Stimulated activated naive CD4-positive, alpha-beta T cell treated with Interleukin-2 at 50 U/mL for 16 hours (primary cell): ENCODE measurements around the gene DRAM1.
"Not testable (repeated sequence)": the region's sequence is repeated elsewhere in the genome, so short reads cannot be mapped to it uniquely, and the experiment has no call there.

ENCODE experiments used
- DNase-seq: peaks from one replicate; lab custom pipeline; 2025; lab: John Stamatoyannopoulos, UW

DRAM1 gene

DNA sequence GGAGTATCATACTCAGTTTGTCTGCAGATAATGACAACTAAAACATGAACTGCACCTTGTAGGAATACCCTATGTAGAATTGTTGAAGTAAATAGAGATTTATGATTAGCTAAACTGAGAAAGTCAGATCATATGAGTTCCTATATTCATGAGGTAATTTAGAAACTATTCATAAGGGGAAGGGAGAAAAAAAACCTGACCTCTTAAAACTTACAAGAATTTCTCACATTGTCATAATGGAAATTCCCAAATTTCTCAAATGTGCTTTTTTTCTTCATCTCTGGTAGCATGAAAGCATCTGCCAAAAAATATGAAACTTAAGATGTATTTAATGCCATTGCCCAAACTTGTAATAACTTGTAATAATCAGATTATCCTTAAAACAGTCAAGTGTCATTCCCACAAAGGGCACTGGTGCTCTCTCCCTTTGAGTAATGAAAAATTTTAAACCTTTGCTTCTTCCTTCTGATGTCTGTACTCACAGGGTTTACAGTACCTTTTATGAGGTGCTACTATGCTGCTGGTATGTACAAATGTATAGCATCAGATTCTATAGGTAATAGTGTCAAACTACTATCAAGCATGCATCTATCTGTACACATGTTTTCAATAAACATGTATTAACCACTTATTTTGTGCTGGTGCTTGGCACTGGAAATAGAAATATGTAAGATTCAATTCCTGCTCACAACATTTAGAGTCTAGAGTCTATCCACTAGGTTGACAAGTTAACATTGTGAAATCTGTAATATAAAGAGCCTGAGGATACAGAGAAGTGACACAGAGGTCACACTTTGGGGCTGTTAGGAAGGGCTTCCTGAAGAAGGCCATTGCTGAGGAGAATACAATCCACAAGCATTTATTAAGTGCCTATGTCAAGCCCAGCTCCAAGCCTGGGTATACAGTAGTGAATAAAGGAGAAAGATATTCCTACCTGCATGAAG, 17.4 kb upstream of the DRAM1 start:
- no peak for DNase-seq

DNA sequence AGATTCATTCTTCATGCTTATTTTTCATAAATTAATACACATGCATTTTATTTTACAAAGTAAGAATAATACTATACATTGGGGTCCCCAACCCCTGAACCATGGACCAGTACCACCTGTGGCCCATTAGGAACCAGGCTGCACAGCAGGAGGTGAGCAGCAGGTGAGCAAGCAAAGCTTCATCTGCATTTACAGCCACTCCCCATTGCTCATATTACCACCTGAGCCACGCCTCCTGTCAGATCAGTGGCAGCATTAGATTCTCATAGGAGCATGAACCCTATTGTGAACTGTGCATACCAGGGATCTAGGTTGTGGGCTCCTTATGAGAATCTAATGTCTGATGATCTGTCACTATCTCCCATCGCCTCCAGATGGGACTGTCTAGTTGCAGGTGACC, 15.7 kb upstream of the DRAM1 start:
- not testable (repeated sequence) for DNase-seq

DNA sequence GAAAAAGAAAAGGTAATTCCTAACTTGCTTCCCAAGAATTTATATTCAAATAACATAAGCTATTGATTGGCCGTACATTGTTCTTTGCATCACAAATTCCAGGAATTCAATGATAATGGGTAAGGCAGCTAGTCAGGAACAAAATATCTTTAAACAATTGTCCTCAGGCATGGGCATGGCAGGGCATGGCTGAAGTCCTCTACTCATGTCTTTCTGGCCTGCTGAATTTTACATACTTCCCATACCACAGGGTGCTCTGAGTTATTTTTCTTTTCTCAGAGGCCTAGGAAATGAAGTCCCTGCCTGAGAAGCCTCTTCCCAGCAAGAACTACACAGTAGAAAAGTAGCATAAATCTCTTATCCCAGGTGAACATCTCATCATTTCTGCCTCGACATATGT, 15.1 kb upstream of the DRAM1 start:
- DNase-seq, result no peak

DNA sequence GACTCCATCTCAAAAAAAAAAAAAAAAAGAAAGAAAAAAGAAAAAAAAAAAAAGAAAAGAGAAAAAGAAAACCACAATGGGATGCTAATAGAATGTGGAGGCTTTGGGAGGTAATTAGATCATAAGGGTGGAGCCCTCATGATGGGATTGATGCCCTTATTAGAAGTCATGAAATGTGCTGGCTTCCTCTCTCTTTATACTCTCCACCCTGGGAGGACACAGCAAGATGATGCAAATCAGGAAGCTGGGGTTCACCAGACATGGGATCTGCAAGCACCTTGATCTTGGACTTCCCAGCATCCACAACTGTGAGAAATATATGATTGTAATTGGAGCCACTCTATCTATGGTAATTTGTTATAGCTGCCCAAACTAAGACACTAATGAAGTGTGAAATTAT, 13.4 kb upstream of the DRAM1 start:
- DNase-seq, result no peak

DNA sequence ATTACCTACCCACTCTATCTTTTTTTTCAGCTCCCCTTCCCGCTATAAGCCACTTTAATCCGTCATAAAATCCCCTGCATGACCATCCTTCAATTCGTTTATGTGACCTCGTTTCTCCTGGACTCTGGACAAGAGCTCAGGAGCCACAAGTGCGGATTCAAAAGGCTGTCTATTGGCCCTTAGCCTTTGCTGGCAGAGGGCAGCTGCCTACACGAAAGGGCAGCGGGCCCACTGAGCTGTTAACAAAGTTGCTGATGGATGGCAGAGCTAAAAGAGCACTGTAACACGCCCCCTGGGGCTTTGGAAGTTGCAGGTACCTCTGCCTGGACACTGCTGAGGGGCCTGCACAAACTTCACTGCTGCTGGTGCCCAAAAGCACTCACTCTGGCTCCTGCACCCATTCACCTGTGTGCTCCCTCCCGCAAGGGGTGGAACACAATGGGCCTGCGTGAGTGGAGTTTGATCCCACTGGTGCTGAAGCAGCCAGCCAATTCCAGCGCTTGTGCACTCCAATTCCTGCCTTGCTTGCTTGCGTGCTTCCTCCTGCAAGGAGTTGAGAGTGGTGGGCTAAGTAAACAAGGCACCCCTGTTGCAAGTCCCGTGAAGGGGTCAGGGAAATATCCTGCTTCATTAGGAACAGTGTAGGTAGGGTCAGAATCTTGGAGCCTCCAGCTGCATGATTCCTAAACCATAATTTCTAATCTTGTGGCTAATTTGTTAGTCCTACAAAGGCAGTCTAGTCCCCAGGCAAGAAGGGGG, 10.6 kb upstream of the DRAM1 start:
- no peak for DNase-seq

DNA sequence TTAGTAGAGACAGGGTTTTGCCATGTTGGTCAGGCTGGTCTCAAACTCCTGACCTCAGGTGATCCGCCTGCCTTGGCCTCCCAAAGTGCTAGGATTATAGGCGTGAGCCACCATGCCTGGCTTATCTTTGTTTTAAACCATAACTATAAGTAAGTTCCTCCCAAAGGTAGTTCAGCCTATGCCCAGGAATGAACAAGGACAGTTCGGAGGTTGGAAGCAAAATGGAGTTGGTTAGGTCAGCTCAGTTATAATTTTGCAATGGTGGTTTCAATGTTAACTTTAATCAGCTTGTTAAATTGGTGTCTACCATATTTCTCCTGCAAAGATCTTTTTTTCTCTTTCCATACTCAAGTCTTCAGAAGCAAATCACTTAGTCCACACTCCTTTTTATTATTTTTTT, 9.8 kb upstream of the DRAM1 start:
- DNase-seq, result not testable (repeated sequence)

DNA sequence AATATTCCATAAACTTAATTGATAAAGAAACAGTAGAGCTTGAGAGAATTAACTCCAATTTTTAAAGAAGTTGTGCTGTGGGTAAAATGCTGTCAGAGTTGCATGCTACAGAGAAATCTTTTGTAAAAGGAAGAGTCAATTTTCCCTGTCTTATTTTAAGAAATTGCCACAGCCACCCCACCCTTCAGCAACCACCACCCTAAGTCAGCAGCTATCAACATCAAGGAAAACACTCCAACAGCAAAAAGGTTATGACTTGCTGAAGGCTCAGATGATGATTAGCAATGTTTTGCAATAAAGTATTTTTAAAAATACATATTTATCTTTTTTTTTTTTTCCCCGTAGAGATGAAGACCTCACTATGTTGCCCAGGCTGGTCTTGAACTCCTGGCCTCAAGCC, 6.5 kb upstream of the DRAM1 start:
- DNase-seq, result no peak

DNA sequence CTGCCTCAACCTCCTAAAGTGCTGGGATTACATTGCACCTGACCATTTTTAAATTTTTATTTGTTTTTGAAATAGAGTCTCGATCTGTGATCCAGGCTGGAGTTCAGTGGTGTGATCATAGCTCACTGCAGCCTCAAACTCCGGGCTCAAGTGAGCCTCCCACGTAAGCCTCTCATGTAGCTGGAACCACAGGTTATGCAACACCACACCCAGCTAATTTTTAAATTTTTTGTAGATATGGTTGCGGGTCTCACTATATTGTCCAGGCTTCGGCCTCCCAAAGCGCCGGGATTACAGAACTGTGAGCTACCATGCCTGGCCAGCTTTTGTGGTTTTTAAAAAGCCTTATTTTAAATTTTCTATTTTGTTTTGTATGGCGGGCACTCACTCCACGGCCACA, 2.2 kb upstream of the DRAM1 start:
- no peak for DNase-seq

DNA sequence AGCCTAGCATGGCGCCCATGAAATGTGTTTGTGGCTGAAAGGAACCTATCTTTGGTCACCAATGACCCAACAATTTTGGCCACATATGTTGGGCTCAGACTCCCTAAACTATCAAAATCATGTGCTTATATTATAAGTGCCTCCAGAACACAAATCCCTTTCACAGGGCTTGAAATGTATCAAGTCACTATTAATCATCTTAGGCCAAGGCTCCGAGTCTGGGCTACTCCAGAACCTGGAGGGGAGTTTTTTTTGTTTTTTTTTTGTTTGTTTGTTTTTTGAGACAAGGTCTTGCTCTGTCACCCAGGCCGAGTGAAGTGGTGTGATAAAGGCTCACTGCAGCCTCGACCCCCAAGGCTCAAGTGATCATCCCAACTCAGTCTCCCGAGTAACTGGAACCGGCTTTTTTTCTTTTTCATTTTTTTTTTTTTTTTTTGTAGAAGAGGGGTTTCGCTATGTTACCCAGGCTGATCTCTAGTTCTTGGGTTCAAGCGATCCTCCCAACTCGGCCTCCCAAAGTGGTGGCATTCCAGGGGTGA, 989 bp upstream of the DRAM1 start:
- DNase-seq, result no peak

DNA sequence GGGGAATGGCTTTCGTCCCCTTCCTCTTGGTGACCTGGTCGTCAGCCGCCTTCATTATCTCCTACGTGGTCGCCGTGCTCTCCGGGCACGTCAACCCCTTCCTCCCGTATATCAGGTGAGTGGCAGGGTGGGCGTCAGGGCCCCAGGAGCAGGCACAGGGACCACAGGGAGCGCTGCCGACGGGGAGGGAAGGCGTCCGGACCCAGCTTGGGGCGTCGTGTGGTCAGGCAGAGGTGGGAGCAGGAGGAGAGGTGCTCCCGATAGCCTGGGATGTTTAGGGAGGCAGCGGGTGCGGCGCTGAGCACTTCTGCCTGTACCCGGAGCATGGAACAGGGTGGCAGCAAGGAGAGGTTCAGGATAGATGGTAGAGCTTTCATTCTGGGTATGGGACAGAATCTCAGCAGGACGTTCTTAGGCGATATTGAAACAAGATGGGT, 444 bp downstream of the DRAM1 start:
- DNase-seq, result no peak

DNA sequence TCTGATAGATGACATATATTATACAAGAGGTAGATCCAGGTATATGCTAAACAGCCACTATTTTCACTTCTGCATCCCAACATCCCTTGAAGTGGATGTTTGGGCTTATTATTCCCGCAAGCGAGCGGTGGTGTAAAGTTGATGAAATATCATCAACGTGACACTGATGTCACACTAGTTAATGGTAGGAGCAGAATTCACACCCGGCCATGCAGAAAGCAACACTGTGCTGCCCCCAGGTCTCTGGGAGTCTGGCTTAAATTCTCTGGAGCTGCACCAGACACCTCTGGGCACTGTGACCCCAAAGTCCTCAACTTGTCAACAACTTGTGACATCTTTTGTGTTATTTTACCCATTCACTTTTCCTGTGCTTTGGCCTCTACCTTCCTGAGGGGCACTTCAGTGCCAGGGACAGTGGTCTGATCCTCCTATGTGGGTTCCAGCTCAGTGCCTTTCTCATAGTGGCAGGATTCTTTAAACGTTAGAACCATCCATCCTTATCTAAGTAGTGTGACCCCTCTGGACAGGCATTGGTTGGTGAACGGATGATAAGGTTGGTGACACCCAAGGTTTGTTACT, 952 bp downstream of the DRAM1 start:
- no peak for DNase-seq

DNA sequence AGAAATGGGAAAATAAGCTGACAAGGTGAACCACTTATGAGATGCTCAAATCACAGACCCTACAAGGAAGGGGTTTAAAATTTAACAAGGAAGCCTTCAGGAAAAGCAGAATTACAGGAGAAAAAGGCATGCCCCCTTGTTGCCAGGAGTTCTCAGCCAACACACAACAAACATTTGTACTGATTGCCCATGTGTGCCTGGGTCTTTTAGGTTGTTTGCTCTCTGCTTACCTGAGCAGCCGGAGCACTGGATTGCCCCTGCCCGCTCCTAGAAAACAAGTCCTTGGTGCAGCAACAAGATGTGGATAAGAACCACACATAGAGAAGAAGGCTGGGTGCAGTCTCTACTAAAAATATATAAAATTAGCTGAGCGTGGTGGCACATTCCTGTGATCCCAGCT, 3.4 kb downstream of the DRAM1 start:
- no peak for DNase-seq

DNA sequence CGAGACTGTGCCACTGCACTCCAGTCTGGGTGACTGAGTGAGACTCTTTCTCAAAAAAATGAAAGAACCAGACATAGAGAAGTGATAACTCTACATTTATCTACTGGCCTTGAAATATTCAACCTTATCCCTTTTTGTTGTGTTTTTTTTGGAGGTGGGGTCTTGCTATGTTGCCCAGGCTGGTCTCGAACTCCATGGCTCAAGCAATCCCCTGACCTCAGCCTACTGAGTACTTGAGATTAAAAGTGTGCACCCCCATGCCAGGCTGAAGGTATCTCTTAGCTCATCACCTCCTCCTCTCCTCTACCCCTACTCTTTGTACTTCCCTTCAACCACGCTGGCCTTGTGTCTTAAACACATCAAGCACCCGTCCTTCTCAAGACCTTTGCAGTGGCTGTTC, 3.8 kb downstream of the DRAM1 start:
- no peak for DNase-seq

DNA sequence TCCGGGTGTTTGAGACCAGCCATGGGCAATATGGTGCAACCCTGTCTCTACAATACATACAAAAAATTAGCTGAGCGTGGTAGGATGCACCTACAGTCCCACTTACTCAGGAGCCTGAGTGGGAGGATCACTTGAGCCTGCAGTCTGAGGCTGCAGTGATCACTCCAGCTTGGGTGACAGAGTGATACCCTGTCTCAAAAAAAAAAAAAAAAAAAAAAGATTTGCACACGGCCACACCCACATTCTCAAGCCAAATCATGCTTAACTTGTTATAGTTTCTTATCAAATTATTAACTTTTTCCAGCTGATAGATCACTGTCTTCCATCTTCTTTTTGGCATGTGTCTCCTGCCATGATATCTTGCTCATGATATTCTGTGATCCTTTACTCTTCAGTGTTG, 6.8 kb downstream of the DRAM1 start:
- no peak for DNase-seq

DNA sequence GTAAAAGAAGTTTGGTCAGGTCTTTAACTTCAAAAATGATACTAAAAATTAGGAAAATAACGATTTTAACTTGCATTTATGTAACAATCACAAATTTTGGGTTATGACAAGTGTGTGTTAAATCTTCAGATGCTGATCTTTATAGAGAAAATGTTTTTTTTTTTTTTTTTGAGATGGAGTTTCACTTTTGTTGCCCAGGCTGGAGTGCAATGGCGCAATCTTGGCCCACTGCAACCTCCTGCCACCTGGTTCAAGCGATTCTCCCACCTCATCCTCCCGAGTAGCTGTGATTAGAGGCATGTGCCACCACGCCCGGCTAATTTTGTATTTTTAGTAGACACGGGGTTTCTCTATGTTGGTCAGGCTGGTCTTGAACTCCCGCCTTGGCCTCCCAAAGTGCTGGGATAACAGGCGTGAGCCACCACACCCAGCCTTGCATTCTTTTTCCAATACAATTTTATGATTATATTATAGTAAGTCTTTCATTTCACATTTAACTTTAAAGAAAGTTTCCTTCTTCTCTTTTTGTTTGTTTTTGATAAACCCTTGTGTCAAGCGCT, 7.5 kb downstream of the DRAM1 start:
- DNase-seq, result not testable (repeated sequence)

DNA sequence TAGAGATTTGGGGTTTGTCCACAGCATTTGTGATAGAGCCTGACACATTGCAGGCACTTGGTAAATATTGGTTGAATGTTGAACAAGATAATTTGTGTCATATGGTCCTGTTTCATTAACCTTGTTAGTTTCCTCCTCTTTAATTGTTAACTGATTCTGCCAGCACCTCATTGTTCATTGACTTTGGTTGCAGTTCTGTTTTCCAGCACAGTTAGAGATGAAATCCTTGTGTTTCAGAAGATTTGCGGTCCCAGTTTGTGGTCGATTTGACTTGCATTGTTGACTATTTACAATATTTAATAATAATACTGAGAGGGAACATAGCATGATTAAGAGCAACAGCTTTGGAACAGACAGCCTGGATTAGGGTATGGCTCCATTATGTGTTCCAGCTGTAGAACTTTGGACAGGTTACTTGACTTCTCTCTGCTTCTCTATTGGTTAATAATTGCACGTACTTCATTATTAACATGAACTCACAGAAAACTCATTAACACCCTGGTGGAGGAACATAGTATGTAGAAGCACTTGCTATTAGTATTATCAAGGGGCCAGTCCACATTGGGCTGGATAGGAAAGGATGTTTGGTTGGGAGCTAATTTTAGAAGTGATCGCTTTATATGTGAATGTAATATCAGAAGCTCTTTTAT, 8.7 kb downstream of the DRAM1 start:
- DNase-seq, result no peak

DNA sequence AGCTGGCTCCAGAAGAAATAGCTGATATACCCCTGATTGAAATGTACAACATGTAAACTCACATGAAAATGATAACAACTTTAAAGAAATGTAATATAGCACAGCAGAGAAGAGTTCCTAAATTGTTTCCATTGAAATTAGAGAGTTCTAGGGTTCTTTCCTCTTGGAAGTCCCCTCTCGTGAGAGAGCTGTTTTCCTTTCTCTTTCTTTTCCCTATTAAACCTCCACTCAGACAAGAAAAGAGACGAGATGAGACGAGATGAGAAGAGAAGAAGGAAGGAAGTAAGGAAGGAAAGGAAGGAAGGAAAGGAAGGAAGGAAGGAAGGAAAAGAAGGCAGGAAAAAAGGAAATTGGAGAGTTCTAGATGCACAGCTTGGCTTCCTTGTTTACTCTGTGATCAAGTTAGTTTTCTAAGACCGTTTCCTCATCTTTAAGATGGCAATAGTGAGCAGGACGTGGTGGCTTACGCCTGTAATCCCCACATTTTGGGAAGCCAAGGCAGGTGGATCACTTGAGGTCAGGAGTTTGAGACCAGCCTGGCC, 11.9 kb downstream of the DRAM1 start:
- DNase-seq, result no peak

DNA sequence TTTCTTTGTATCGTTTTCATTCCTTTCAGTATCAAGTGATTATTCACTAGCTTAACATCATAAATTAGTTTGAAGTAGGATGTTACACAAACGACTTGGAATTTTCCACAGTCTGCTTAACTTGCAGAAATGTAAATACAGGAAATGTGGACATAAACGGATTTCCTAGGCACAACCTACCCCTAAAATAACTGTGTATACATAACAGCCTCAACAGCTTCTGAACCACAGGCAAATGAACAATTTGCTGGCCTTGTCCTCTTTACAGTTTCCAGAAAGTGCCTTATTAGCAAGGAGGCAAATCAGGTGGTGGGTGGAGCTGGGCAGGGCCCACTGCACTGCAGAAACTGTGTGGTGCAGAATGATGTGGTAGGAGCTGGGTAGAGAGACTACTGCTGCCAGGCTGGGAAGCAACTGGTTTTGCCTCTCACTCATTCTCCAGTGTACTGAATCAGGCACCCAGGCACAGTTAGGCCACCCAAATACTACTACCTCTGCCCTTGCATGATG, 14.1 kb downstream of the DRAM1 start:
- no peak for DNase-seq

DNA sequence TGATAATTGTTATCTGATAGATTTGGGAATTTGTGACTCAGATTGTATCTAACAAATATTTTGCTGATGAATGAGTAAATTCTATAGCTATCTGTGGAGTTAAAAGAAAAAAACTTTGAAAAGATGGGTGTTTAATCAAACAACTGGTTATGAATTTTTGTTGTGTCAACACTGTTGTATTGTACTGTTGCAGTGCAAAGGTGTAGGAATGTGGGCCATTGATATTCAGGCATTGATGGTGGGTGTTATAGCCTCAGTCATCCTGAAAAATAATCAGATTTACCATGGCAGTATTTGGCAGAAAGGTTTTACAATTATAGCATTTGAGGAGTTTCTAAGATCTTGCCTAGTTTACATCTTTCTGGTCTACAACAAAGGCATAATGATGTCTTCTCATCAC, 15.4 kb downstream of the DRAM1 start:
- no peak for DNase-seq

DNA sequence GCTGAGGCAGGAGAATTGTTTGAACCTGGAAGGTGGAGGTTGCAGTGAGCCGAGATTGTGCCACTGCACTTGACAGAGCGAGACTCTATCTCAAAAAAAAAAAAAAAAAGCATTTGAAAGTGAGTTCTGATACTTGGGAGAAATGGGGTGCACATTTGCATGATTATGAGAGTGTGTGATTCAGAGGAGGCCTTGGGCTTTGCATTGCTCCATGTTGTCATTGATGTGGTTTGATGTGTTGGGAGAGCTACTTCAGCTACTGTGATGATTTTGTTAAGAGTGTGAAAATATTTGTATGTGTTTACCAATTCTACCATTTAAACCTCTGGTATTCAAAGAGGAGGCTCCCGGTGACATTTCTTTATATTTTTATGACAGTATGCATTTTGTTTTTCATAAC, 24.4 kb downstream of the DRAM1 start:
- DNase-seq, result no peak

DNA sequence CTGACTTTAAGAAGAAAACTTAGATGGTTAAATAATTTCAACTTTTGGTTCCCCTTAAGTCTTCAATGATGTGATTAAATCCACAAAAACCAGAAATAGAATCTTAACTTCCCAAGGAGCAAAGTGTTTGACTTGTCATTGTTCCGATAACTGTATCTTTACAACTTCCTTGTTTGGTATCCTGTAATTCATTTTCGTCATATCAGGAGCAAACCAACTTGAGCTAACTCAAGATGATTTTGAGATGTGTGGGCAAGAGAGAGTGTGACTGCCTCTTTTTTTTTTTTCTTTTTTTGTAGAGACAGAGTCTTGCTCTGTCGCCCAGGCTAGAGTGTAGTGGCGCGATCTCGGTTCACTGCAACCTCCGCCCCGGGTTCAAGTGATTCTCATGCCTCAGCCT, 25.3 kb downstream of the DRAM1 start:
- DNase-seq, result no peak
